ENCODE measurements around the gene PDCD7. TPM values are rescaled to one million over a fixed set of nuclear protein-coding genes. Genes with fewer than 3 reads are reported as not detected.
"Not testable (repeated sequence)": the region's sequence is repeated elsewhere in the genome, so short reads cannot be mapped to it uniquely, and the experiment has no call there.

The PDCD7 gene
- total RNA-seq, 1 donor from 2014 or later, result 22.3 TPM

DNA sequence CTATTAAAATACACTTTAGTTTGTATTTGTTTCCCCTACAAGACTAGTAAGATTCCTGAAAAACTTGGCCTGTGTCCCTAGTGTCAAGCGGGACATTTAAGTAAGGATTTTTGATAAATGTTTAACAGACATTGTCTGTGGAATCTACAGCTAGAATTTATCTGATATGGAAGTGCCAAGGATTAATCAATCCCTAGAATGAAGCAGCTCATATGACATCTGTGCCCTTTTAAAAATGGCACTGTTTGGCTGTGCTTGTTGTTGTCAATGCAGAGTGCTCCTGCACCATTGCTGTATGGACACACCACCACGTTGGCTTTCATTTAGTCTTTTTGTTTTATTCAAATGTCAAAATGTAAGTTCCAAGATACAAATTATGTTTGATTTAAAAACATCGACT lies 14.3 kb upstream of the PDCD7 start:
- no peak for DNase-seq (ENCODE audit: extremely low spot score, unreplicated experiment)
- H3K27ac Mint-ChIP-seq (ENCODE audit: unreplicated experiment), result no peak overlapping the region

DNA sequence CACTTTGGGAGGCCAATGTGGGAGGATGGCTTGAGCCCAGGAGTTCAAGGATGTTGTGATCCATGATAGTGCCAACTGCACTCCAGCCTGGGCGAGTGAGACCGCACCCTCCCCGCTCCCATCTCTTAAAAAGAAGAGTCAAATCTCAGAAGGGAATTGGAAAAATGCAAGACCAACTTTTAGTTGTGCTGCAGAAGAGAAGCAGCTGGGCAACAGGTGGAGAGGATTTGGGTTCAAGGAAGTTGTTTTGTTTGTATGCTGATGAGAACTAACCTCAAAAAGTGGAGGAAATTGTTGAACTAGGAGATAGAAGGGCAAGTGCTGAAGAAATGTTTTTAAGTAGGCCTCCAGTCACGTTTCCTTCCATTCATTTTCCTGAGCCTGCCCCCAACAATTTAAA lies 12.8 kb upstream of the PDCD7 start:
- Mint-ChIP-seq H3K9me3 (ENCODE audit: unreplicated experiment) (no peaks in the 10 kb centered on the region), H3K27ac (ENCODE audit: unreplicated experiment) (no peak overlapping the region), H3K36me3 (ENCODE audit: unreplicated experiment) (peaks cover 20% of the 10 kb centered on the region), H3K27me3 (ENCODE audit: unreplicated experiment) (no peaks in the 10 kb centered on the region), H3K4me3 (ENCODE audit: unreplicated experiment) (no peak overlapping the region), H3K4me1 (ENCODE audit: unreplicated experiment) (no peaks in the 10 kb centered on the region)
- no peak for DNase-seq (ENCODE audit: extremely low spot score, unreplicated experiment)
- TF ChIP-seq, protein P1, sequence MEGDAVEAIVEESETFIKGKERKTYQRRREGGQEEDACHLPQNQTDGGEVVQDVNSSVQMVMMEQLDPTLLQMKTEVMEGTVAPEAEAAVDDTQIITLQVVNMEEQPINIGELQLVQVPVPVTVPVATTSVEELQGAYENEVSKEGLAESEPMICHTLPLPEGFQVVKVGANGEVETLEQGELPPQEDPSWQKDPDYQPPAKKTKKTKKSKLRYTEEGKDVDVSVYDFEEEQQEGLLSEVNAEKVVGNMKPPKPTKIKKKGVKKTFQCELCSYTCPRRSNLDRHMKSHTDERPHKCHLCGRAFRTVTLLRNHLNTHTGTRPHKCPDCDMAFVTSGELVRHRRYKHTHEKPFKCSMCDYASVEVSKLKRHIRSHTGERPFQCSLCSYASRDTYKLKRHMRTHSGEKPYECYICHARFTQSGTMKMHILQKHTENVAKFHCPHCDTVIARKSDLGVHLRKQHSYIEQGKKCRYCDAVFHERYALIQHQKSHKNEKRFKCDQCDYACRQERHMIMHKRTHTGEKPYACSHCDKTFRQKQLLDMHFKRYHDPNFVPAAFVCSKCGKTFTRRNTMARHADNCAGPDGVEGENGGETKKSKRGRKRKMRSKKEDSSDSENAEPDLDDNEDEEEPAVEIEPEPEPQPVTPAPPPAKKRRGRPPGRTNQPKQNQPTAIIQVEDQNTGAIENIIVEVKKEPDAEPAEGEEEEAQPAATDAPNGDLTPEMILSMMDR (IDR thresholded peaks at IDR 0.05), result no peak

More for the DNA sequence above, 14.3 kb upstream of the PDCD7 start:
- no peaks in the 10 kb centered on the region for H3K9me3 Mint-ChIP-seq (ENCODE audit: unreplicated experiment)
- H3K27me3 Mint-ChIP-seq (ENCODE audit: unreplicated experiment), result no peaks in the 10 kb centered on the region
- peaks cover 25% of the 10 kb centered on the region for H3K36me3 Mint-ChIP-seq (ENCODE audit: unreplicated experiment)
- TF ChIP-seq, protein P1 (IDR thresholded peaks at IDR 0.05), result no peak
- no peaks in the 10 kb centered on the region for H3K4me1 Mint-ChIP-seq (ENCODE audit: unreplicated experiment)
- no peak overlapping the region for H3K4me3 Mint-ChIP-seq (ENCODE audit: unreplicated experiment)

DNA sequence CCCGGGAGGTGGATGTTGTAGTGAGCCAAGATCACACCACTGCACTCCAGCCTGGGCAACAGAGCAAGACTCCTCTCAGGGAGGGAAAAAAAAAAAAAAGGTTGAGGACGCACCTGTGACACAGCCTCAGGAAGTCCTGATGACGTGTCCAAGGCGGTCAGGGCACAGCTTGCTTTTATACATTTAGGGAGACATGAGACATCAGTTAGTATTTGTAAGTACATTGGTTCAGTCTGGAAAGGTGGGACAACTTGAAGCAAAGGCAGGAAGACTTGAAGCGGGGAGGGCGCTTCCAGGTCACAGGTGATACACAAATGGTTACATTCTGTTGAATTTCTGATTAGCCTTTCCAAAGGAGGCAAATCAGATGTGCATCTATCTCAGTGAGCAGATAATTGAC lies 5.0 kb upstream of the PDCD7 start:
- H3K9me3 Mint-ChIP-seq (ENCODE audit: unreplicated experiment); H3K4me3 Mint-ChIP-seq (ENCODE audit: unreplicated experiment); H3K27me3 Mint-ChIP-seq (ENCODE audit: unreplicated experiment); H3K36me3 Mint-ChIP-seq (ENCODE audit: unreplicated experiment); H3K4me1 Mint-ChIP-seq (ENCODE audit: unreplicated experiment); H3K27ac Mint-ChIP-seq (ENCODE audit: unreplicated experiment); DNase-seq (ENCODE audit: extremely low spot score, unreplicated experiment): not testable (repeated sequence)

DNA sequence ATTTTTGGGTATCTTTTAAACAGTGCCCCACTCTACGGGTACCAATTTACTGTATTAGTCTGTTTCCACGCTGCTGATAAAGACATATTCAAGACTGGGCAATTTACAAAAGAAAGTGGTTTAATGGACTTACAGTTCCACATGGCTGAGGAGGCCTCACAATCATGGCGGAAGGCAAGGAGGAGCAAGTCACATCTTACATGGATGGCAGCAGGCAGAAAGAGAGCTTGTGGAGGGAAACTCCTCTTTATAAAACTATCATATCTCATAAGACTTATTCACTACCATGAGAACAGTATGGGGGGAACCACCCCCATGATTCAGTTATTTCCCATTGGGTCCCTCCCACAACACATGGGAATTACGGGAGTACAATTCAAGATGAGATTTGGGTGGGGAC lies 4.3 kb upstream of the PDCD7 start:
- not testable (repeated sequence) for DNase-seq (ENCODE audit: extremely low spot score, unreplicated experiment); H3K36me3 Mint-ChIP-seq (ENCODE audit: unreplicated experiment); H3K4me3 Mint-ChIP-seq (ENCODE audit: unreplicated experiment); H3K27me3 Mint-ChIP-seq (ENCODE audit: unreplicated experiment); H3K4me1 Mint-ChIP-seq (ENCODE audit: unreplicated experiment); H3K27ac Mint-ChIP-seq (ENCODE audit: unreplicated experiment); H3K9me3 Mint-ChIP-seq (ENCODE audit: unreplicated experiment)

DNA sequence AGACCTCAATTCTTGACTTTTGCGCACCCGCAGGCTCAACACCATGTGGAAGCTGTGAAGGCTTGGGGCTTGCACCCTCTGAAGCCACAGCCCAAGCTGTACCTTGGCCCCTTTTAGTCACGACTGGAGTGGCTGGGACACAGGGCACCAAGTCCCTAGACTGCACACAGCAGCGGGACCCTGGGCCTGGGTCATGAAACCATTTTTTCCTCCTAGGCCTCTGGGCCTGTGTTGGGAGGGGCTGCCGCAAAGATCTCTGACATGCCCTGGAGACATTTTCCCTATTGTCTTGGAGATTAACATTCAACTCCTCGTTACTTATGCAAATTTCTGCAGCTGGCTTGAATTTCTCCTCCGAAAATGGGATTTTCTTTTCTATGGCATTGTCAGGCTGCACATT lies 3.5 kb upstream of the PDCD7 start:
- not testable (repeated sequence) for DNase-seq (ENCODE audit: extremely low spot score, unreplicated experiment); H3K4me3 Mint-ChIP-seq (ENCODE audit: unreplicated experiment); H3K36me3 Mint-ChIP-seq (ENCODE audit: unreplicated experiment); H3K27ac Mint-ChIP-seq (ENCODE audit: unreplicated experiment); H3K27me3 Mint-ChIP-seq (ENCODE audit: unreplicated experiment); H3K9me3 Mint-ChIP-seq (ENCODE audit: unreplicated experiment)
- H3K4me1 Mint-ChIP-seq (ENCODE audit: unreplicated experiment), result peaks cover 12% of the 10 kb centered on the region

DNA sequence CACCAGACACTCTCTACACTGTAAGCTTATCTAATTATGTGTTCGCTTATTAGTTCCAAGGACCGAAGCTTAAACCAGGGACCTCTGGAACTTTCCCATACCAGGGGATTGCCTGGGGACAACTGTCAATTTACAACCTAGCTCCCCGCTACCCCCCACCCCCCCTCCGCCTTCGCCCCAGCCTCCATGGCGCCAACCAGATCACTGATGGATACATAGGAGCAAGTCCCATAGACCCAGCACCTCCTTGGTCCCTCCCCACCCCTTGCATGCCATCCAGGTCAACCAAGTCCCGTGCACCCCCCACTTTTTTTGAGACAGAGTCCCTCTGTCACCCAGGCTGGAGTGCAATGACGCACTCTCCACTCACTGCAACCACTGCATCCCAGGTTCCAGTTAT lies 930 bp upstream of the PDCD7 start:
- Mint-ChIP-seq H3K4me1 (ENCODE audit: unreplicated experiment) (peaks cover 20% of the 10 kb centered on the region), H3K36me3 (ENCODE audit: unreplicated experiment) (peaks cover 6% of the 10 kb centered on the region), H3K27ac (ENCODE audit: unreplicated experiment) (peak overlapping the region; percentile 92), H3K27me3 (ENCODE audit: unreplicated experiment) (no peaks in the 10 kb centered on the region), H3K4me3 (ENCODE audit: unreplicated experiment) (peak overlapping the region; percentile 86), H3K9me3 (ENCODE audit: unreplicated experiment) (no peaks in the 10 kb centered on the region)
- TF ChIP-seq, protein P1 (IDR thresholded peaks at IDR 0.05), result no peak
- DNase-seq (ENCODE audit: extremely low spot score, unreplicated experiment), result no peak
